Pancreas (tissue), 10 donors: Measurements from ENCODE around the gene TCF7L2. TPM values are rescaled to one million over a fixed set of nuclear protein-coding genes. Genes with fewer than 3 reads are reported as not detected.

Experiments used
- ATAC-seq, 4 donors: fragments of 200-7000 bp; cut with Tn5 transposase; one replicate each; pipeline versions ENCODE4 v1.8.0 to v1.9.1; 2020; ENCODE audit warnings: mild to moderate bottlenecking in 4 of 4, moderate library complexity in 4 of 4
- DNase-seq, 6 donors: peaks; one replicate each; pipeline ENCODE4 v3.0.0-alpha.2; 2020
- FAIRE-seq: peaks from 2 replicates; lab custom pipeline; 2012; peaks lifted over from hg19 to GRCh38; lab: Jason Lieb, UNC
- H3K27ac ChIP-seq, 4 donors: fragments of 200-600 bp; sonication (generic); 1 replicate in 3 of 4; 2 replicates in 1 of 4; pipeline versions ENCODE4 v1.5.0 to v1.8.0; 2020
- H3K27me3 ChIP-seq, 4 donors: fragments of 200-600 bp; one replicate each; pipeline ENCODE4 v1.8.0; 2021
- H3K36me3 ChIP-seq, 3 donors: fragments of 200-600 bp; sonication (generic) in 1 of 3; one replicate each; pipeline versions ENCODE4 v1.5.0 to v1.8.0; 2020 to 2021
- H3K4me1 ChIP-seq, 3 donors: fragments of 200-600 bp; one replicate each; pipeline ENCODE4 v1.8.0; 2021
- H3K4me3 ChIP-seq, 4 donors: fragments of 200-600 bp; sonication (generic) in 2 of 4; one replicate each; pipeline versions ENCODE4 v1.5.0 to v1.8.0; 2020 to 2021
- H3K9me3 ChIP-seq, 4 donors: fragments of 200-600 bp; one replicate each; pipeline ENCODE4 v1.8.0; 2021
- WGBS, 2 donors: extraction: QIAGEN DNeasy Blood & Tissue Kit; methylation state at CpG; one replicate each; pipeline ENCODE4 v1.1.7; 2013; 5-methylcytosine and 5-hydroxymethylcytosine counted together
- intact Hi-C, 3 donors: fragments of 100-400 bp; cut with DNase I; formaldehyde crosslinking; loops; one replicate each; pipeline versions ENCODE4 v1.11.1 to v1.14.2; 2022
- polyA plus RNA-seq, 2 donors: library from polyadenylated mRNA; stranded (reverse); fragments of 200-250 nt; gene quantifications; one replicate each; pipeline ENCODE4 v1.2.3, GENCODE V29; 2013
- total RNA-seq, 6 donors: library from RNA; stranded (reverse); fragmentation: NEBNext Ultra II Directional in 4 of 6; extraction: Animal tissue kit (Norgen Biotek cat#: 25700) in 4 of 6; gene quantifications; one replicate each; pipeline versions ENCODE4 v1.2.1 to v1.2.4, GENCODE V29; 2021 to 2023
- TF ChIP-seq, protein P1 (sequence below), 4 donors: fragments of 200-600 bp; sonication (generic) in 3 of 4; IDR thresholded peaks; one replicate each; pipeline versions ENCODE4 v1.5.0 to v1.8.0; 2021; ENCODE audit warnings: antibody characterized with exemption in 4 of 4
- donor health status: healthy with polysubstance abuse.
- donor health status: DM: no; HTN: no; CAD: no; lungs with moderate emphysema.
- donor health status: DM: no; HTN: no; CAD: no.
- donor health status: control.
- donor health status: control.
- donor health status: Bipolar disorder and iron deficiency.
- donor health status: DM: yes; HTN: yes; CAD: no.
- donor health status: DM: no; HTN: no; CAD: no.
- donor health status: DM: no; HTN: no; CAD: no.
- donor health status: DM: yes; HTN: yes; CAD: no.

The TCF7L2 gene
- total and polyA plus RNA-seq, 8 donors, result 7.9 to 22.3 (median 11.6) TPM

DNA sequence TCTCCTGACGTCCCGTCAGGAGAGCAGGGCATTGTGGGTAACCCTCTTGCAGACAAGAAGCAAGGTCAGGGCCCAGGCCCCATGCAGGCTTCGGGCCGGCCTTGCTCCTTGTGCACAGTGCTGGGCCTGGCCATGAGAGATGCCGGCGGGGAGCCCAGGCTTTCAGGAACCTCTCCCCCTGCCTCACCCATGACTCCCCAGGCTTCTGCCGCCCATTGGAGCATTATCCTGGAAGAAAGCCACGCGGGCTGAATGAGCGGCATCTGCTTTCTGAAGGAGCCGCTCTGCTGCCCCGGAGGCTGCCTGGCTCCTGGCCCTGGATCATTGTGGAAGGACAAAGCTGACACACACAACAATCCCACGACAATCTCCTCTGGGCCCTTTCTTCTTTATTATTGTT is 233.5 kb downstream of the TCF7L2 start:
- no peak for FAIRE-seq
- H3K9me3 ChIP-seq, result no peaks in the 10 kb centered on the region
- ATAC-seq, result no peak
- H3K36me3 ChIP-seq, result no peaks in the 10 kb centered on the region
- TF ChIP-seq, protein P1, sequence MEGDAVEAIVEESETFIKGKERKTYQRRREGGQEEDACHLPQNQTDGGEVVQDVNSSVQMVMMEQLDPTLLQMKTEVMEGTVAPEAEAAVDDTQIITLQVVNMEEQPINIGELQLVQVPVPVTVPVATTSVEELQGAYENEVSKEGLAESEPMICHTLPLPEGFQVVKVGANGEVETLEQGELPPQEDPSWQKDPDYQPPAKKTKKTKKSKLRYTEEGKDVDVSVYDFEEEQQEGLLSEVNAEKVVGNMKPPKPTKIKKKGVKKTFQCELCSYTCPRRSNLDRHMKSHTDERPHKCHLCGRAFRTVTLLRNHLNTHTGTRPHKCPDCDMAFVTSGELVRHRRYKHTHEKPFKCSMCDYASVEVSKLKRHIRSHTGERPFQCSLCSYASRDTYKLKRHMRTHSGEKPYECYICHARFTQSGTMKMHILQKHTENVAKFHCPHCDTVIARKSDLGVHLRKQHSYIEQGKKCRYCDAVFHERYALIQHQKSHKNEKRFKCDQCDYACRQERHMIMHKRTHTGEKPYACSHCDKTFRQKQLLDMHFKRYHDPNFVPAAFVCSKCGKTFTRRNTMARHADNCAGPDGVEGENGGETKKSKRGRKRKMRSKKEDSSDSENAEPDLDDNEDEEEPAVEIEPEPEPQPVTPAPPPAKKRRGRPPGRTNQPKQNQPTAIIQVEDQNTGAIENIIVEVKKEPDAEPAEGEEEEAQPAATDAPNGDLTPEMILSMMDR (IDR thresholded peaks at IDR 0.05), result no peak
- no peaks in the 10 kb centered on the region for H3K27me3 ChIP-seq
- H3K4me1 ChIP-seq, result peaks cover 0 to 6% (median 5%) of the 10 kb centered on the region in 3 donors
- H3K27ac ChIP-seq, result no peak overlapping the region
- no peak overlapping the region for H3K4me3 ChIP-seq
- intact Hi-C loops, result no loop called here
- no peak for DNase-seq
- WGBS, 2 donors, result 88 to 89% methylated on average over 13 of the region's 13 CpGs

DNA sequence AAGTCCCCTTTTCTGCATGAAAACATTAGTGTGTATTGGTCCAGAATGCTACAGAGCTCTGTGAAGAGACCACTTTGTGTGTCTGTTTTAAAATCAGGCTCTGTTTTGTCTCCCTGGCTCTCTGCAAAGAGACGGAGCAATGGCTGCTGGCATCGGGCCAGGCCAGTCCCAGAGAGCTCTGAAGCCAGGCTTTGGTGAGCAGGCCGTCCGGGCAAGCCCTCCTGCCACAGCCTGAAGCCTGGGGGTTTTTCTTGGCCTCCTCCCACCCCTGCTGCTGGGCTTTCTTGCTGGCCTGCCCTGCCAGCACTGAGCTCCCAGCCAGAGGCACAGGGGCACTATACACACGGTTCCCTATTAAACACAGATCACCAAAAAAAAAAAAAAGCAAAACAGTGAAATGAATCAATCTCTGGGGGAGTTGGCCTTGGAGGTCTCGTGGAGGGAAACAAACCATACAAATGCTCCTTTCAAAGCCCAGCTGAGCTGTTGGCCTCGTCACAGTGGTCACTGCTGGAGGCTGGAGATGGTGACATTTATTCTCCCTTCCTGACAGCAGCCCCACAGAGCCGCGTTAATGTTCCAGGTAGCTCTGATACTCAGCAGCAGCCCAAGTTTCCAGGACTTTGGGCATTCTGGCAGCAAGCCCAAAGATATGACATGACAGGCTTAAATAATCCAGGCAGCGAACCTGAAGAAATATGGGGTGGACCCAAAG is 237.2 kb downstream of the TCF7L2 start:
- FAIRE-seq (no peak), ATAC-seq (peak; percentile 82 to 90 (median 87)), DNase-seq (peak; percentile 40 to 91 (median 75))
- TF ChIP-seq, protein P1 (IDR thresholded peaks at IDR 0.05), result no peak
- no peak overlapping the region for H3K4me3 ChIP-seq
- H3K9me3 ChIP-seq, result no peaks in the 10 kb centered on the region
- H3K27me3 ChIP-seq, result no peaks in the 10 kb centered on the region
- intact Hi-C loops, result no loop called here
- peaks cover 0 to 6% (median 5%) of the 10 kb centered on the region in 3 donors for H3K4me1 ChIP-seq
- no peaks in the 10 kb centered on the region for H3K36me3 ChIP-seq
- 12 to 16% methylated on average over 10 of the region's 10 CpGs for WGBS, 2 donors
- H3K27ac ChIP-seq, result peak overlapping the region in 3 of 4 donors; percentile 37 to 55 (median 55)

DNA sequence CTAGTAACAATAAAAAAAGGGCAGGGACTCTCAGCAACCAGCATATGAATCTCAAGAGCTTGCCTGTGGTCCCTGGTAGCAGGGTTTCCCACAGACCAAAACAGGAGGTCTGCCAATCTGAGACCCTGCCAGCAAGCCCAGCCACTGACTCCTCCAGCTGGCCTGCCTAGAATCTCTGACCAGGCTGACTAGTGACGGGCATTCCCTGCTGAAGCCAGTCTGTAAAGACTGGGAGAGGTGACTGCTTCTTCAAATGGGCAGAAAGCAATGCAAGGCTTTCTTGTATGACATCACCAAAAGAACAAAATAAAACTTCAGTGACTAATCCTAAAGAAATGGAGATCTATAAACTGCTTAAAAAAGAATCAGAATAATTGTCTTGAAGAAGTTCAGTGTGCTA is 249.4 kb downstream of the TCF7L2 start:
- no peaks in the 10 kb centered on the region for H3K9me3 ChIP-seq
- ATAC-seq (no peak), DNase-seq (no peak), FAIRE-seq (no peak)
- no peaks in the 10 kb centered on the region for H3K27me3 ChIP-seq
- no peak overlapping the region for H3K4me3 ChIP-seq
- H3K4me1 ChIP-seq, result no peaks in the 10 kb centered on the region
- no peaks in the 10 kb centered on the region for H3K36me3 ChIP-seq
- intact Hi-C loops, result no loop called here
- WGBS, 2 donors, result 91 to 94% methylated on average over 1 of the region's 1 CpG
- no peak overlapping the region for H3K27ac ChIP-seq
- TF ChIP-seq, protein P1 (IDR thresholded peaks at IDR 0.05), result no peak

DNA sequence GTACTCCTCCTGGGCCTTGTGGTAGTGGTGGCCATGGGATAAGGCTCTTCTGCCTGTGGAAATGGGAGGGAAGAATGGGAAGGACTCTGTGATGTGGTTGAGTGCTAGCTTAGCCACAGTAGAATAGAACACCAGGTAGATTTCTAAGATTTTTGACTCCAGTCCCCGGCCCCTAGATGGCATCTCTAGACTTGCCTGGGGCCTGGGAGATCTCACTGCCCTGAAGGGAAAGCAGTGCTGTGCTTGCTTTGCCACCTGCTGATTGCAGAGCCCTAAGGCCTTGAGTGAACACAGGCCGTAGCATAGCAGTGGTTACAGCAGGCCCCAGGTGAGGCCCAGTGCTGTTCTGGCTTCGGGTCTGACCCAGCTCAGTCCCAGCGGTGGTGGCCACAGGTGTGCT is 252.0 kb downstream of the TCF7L2 start:
- no peaks in the 10 kb centered on the region for H3K36me3 ChIP-seq
- no peaks in the 10 kb centered on the region for H3K27me3 ChIP-seq
- no peak for FAIRE-seq
- DNase-seq, result no peak
- no peak overlapping the region for H3K27ac ChIP-seq
- H3K4me1 ChIP-seq, result no peaks in the 10 kb centered on the region
- H3K4me3 ChIP-seq, result no peak overlapping the region
- WGBS, 2 donors, result 97 to 99% methylated on average over 4 of the region's 4 CpGs
- ATAC-seq, result no peak
- TF ChIP-seq, protein P1 (IDR thresholded peaks at IDR 0.05), result no peak
- intact Hi-C loops, result no loop called here
- no peaks in the 10 kb centered on the region for H3K9me3 ChIP-seq

DNA sequence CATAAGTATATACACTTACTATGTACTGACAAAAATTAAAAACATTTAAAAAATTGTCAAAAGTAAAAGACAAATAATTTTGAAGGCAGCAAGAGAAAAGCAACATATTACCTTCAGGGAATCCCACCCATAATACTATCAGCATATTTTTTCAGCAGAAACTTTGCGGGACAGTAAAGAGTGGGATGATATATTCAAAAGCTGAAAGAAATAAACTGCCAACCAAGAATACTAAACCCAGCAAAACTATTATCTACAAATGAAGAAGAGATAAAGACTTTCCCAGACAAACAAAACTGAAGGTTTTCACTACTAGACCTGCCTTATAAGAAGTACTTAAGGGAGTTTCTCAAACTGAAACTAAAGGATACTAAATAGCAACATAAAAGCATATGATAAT is 257.9 kb downstream of the TCF7L2 start:
- ATAC-seq (no peak), FAIRE-seq (no peak), DNase-seq (no peak)
- no peaks in the 10 kb centered on the region for H3K36me3 ChIP-seq
- H3K27me3 ChIP-seq, result no peaks in the 10 kb centered on the region
- no peaks in the 10 kb centered on the region for H3K4me1 ChIP-seq
- no peak overlapping the region for H3K4me3 ChIP-seq
- WGBS, 2 donors, result 94 to 100% methylated on average over 1 of the region's 1 CpG
- intact Hi-C loops, result no loop called here
- H3K27ac ChIP-seq, result no peak overlapping the region
- H3K9me3 ChIP-seq, result no peaks in the 10 kb centered on the region
- TF ChIP-seq, protein P1 (IDR thresholded peaks at IDR 0.05), result no peak
